GM21447 (cell line): ENCODE measurements around the gene NUAK2.

ENCODE experiments used
- ATAC-seq: cut with Tn5 transposase; IDR thresholded peaks from one replicate; pipeline ENCODE4 v1.9.1; 2021; ENCODE audit not compliant: unreplicated experiment

NUAK2 gene

GRCh38 chr1:205275916-205276688, 45.4 kb downstream of the NUAK2 start:
- no peak for ATAC-seq

GRCh38 chr1:205275133-205275532, 46.4 kb downstream of the NUAK2 start:
- no peak for ATAC-seq

GRCh38 chr1:205274041-205274691, 47.4 kb downstream of the NUAK2 start:
- no peak for ATAC-seq

- ATAC-seq, result peak; percentile 80
These were observed 48.0 kb downstream of the NUAK2 start for GRCh38 chr1:205273551-205273982.

GRCh38 chr1:205272536-205272935, 49.0 kb downstream of the NUAK2 start:
- ATAC-seq, result no peak

GRCh38 chr1:205271745-205272144, 49.8 kb downstream of the NUAK2 start:
- no peak for ATAC-seq

- no peak for ATAC-seq
These were observed 50.3 kb downstream of the NUAK2 start for GRCh38 chr1:205271277-205271676.

GRCh38 chr1:205270764-205271163, 50.8 kb downstream of the NUAK2 start:
- no peak for ATAC-seq

GRCh38 chr1:205270271-205270670, 51.3 kb downstream of the NUAK2 start:
- ATAC-seq, result no peak

- no peak for ATAC-seq
These were observed 51.8 kb downstream of the NUAK2 start for GRCh38 chr1:205269711-205270110.

GRCh38 chr1:205268846-205269680, 52.5 kb downstream of the NUAK2 start:
- no peak for ATAC-seq

- ATAC-seq, result no peak
These were observed 54.1 kb downstream of the NUAK2 start for GRCh38 chr1:205267306-205267902.

GRCh38 chr1:205266611-205267305, 54.8 kb downstream of the NUAK2 start:
- ATAC-seq, result no peak

- ATAC-seq, result no peak
These were observed 57.9 kb downstream of the NUAK2 start for GRCh38 chr1:205263580-205264190.

GRCh38 chr1:205262731-205263171, 58.8 kb downstream of the NUAK2 start:
- no peak for ATAC-seq

GRCh38 chr1:205261946-205262691, 59.4 kb downstream of the NUAK2 start:
- no peak for ATAC-seq

- no peak for ATAC-seq
These were observed 60.4 kb downstream of the NUAK2 start for GRCh38 chr1:205260948-205261732.

- no peak for ATAC-seq
These were observed 61.5 kb downstream of the NUAK2 start for GRCh38 chr1:205259998-205260397.
